ENCODE results near the gene ZNF483.
"Not testable (repeated sequence)": the region's sequence is repeated elsewhere in the genome, so short reads cannot be mapped to it uniquely, and the experiment has no call there.

- not testable (repeated sequence) for TF ChIP-seq CTCF, POLR2A (IDR thresholded peaks at IDR 0.05)
Observed at GRCh38 chr9:111617349-111617748, 92.4 kb downstream of the ZNF483 start.
